ENCODE results near the gene EIF4ENIF1.
A peak's percentile ranks its signal among the peaks of the same experiment; 100 is the strongest.
"Not testable (repeated sequence)": the region's sequence is repeated elsewhere in the genome, so short reads cannot be mapped to it uniquely, and the experiment has no call there.

Gene EIF4ENIF1

DNA sequence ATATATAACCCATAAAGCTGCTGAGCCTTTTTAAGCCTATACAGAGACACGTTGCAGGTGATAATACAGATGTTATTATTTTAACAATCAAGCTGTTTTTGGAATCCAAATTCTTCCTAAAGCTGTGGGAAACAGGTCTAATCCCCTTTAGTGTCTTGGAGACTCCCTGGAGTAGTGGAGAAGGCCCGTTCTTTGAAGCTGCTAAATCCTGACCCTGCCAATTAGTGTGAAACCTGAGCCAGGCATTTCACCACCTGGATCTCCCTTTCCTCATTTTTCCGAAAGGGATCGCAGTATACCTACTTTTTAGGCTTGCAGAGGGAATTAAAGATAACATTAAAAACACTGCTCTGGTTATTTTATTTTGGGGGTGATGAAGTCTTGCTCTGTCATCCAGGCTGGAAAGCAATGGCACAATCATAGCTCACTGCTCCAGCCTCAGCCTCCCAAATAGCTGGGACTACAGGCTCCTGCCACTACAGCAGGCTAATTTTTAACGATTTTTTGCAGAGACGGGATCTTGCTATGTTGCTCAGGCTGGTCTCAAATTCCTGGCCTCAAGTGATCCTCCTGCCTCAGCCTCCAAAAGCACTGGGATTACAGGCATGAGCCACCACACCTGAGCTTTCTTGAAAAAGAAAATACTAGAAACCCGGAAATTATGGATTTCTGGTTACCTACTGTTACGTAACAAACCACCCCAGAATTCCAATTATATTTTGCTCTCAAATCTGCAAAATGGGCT is 1.7 kb upstream of the EIF4ENIF1 start:
- no peak for DNase-seq

DNA sequence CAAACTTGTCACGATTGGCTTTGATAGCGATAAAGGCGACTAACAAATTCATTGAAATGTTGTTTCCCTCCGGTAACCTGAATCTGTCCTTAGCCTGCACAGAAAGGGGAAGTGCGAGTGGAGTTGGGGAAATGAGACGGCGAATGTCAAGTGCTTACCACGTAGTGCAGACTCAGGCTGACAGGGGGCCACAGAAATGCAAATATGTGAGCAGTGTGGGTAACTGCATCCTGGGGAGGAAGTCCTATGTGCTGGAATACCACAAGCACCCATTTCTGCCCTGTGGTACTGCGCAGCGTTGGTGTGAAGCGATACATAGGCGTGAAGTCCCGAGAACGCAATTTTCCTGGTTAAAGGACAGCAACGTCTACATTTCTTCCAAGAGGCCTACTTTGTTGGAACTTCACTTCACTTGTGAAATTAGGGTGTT is 869 bp upstream of the EIF4ENIF1 start:
- peak; percentile 77 to 84 for DNase-seq

DNA sequence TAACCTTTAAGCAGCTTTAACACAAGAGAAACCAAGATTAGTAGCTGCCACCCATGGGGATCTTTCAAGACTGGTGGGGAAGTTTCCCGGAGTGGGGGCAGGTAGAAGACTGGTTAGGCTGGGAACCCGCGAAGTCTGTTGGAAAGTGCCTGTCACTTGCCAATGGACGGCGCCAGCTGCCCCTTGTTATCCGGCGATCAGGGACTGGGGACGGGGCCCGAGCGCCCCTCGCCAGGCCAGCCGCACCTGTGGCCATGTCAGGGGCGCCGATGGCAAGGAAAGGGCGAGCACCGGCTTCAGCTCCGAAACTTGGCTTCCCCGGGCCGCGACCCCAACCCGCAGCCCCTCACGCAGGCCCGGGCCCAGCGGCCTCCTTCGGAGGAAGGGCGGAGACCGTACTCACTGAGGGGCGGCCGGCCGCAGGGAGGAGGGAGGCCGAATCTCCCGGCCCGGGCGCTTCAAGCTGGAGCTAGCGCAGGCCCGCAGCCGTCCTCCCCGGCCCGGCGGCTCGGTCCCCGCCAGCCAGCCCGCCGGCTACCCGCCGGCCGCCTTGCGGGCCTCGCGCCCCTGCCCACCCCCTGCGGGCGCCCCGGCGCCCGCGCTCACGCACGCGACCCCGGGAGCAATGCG is 539 bp downstream of the EIF4ENIF1 start:
- peak in 1 of 2 donors; percentile 42 for DNase-seq

DNA sequence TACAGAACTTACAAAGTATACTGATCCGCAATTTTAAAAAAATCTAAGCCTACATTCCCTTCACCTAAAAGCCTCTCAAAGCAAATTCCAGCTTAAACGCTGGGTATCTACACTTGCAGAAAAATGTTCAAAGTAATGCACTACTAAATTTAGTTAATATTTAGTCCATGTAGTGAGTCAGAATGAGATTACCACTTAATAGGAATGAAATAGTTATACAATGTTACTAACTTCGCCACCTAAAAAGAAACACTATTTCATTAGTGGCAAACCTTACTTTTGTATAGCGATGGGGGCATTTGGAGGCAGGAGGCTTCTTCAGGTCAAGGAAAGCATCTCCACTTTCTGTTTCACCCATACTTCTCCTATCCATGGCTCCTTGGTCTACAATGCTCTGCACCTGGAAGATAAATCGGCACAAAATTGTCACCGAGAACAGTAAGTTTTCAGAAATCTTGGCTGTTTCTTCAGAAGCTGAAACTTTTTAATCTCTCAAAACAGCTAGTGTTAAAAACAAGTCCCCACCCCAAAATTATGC is 1.2 kb downstream of the EIF4ENIF1 start:
- no peak for DNase-seq

DNA sequence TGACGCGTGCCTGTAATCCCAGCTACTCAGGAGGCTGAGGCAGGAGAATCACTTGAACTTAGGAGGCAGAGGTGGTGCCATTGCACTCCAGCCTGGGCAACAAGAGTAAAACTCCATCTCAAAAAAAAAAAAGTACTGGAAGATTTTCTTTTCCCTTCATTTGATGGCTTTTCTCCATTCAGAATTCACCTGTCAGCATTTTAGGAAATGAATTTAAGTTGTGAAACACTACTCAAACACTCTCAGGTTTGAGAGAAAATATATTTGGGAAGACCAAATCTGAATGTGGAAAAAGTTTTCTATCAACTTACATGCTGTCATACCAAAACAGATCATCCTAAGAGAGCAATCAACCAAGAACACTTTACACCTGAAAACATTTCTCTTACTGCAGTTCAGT is 2.7 kb downstream of the EIF4ENIF1 start:
- DNase-seq, result no peak

DNA sequence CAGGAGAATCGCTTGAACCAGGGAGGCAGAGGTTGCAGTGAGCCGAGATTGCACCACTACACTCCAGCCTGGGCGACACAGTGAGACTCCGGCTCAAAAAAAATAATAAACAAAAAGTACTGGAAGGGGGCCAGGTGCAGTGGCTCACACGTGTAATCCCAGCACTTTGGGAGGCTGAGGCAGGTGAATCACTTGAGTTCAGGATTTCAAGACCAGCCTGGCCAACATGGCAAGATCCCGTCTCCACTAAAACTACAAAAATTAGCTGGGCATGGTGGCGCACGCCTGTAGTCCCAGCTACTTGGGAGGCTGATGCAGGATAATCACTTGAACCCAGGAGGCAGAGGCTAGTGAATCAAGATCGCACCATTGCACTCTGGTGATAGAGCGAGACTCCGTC is 3.3 kb downstream of the EIF4ENIF1 start:
- not testable (repeated sequence) for DNase-seq

DNA sequence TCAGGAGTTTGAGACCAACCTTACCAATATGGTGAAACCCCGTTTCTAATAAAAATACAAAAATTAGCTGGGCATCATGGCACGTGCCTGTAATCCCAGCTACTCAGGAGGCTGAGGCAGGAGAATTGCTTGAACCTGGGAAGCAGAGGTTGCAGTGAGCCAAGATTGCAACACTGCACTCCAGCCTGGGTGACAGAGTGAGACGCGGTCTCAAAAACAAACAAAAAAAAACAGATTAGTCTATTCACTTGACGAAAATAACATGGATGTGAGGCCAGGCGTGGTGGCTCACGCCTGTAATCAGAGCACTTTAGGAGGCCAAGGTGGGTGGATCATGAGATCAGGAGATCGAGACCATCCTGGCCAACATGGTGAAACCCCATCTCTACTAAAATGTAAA is 7.2 kb downstream of the EIF4ENIF1 start:
- DNase-seq, result not testable (repeated sequence)

DNA sequence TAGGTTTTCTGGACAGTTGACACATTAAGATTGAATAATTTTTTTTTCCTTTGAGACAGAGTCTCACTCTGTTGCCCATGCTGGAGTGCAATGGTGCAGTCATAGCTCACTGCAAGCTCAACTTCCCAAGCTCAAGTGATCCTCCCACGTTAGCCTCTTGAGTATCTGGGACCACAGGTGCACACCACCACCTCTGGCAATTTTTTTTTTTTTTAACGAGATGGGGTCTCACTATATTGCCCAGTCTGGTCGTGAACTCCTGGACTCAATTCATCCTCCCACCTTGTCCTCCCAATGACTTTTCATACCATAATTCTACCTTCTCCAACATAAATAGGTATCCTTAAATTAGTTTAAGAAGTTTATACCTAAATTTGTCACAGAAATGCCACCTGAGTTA is 8.5 kb downstream of the EIF4ENIF1 start:
- no peak for DNase-seq

DNA sequence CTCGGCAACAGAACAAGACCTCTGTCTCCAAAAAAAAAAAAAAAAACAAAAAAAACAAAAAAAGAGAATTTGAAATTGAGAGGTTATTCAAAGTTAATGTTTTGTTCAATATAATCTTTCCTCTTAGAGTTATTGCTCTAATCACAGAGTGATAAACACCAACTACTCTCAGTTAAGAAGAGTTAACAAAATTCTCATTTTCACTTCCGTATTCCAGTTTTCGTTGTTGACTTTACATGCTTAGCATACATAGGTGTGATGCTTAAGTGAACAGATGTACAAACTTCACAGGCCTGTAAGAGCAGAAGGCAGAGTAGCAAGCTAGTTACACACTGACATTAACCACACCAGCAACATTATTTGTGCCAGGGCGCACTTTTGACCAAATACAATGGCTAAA is 12.3 kb downstream of the EIF4ENIF1 start:
- DNase-seq, result no peak

DNA sequence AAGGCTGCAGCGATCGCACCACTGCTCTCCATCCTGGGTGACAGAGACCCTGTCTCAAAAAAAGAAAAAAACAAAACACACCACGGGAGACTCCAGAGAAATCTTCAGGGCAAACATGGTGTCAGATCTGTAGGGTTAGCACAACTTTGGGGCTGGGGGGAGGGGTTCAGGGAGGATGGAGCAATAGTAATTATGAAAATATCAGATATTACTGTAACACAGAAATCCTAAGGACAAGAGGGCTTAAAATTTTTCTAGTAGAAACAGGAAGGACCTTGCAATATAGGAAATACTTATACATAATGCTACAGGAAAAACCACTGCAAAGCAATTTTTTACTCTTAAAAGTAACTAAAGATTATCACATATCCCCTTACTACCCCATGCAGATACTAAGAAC is 13.8 kb downstream of the EIF4ENIF1 start:
- no peak for DNase-seq

DNA sequence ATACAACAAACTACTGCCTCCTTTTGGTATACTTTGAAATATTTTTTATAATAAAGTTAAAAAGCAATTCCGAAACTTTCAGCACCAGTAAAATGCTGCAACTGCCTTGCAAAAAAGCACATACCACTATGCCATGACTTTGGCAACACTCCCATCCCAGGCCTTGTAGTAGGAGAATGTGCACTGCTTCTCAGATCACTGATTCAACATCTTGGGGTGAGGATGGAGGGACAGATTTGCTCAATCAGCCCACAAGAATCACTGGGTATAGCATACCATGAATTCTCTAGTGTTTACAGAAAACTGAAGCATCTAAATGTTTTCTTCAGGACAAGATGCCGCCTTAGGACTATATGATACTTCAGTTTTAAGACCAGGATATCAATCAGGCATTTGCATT is 14.9 kb downstream of the EIF4ENIF1 start:
- no peak for DNase-seq

DNA sequence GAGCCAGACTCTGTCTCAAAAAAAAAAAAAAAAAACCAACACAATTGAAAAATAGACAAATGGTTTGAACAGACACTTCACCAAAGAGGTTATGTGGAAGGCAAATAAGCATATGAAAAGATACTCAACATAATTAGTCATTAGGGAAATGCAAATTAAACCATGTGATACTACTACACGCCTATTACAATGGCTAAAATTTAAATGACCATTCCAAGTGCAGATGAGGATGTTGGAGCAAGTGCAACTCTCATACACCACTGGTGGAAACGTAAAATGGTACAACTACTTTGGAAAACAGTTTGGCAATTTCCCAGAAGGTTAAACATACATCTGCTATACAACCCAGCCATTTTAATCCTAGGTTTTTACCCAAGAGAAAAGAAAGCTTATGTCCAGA is 24.3 kb downstream of the EIF4ENIF1 start:
- DNase-seq, result no peak

DNA sequence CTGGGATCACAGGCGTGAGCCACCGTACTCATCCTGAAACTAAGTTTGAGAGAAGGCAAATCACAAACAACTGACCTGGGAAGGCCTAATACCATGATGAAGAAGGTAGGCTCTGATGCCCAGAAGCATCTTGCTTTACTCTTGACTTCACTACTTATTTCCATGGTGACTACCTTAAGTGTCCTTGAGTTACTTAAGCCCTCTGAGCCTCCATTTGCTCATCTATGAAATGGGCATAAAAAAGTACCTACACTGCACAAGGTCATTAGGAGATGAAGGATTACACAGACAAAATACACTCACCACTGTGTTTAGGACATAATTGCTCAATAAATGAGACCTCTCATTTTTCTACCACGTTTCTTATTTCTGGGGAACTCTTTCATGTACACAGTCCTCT is 27.9 kb downstream of the EIF4ENIF1 start:
- no peak for DNase-seq

DNA sequence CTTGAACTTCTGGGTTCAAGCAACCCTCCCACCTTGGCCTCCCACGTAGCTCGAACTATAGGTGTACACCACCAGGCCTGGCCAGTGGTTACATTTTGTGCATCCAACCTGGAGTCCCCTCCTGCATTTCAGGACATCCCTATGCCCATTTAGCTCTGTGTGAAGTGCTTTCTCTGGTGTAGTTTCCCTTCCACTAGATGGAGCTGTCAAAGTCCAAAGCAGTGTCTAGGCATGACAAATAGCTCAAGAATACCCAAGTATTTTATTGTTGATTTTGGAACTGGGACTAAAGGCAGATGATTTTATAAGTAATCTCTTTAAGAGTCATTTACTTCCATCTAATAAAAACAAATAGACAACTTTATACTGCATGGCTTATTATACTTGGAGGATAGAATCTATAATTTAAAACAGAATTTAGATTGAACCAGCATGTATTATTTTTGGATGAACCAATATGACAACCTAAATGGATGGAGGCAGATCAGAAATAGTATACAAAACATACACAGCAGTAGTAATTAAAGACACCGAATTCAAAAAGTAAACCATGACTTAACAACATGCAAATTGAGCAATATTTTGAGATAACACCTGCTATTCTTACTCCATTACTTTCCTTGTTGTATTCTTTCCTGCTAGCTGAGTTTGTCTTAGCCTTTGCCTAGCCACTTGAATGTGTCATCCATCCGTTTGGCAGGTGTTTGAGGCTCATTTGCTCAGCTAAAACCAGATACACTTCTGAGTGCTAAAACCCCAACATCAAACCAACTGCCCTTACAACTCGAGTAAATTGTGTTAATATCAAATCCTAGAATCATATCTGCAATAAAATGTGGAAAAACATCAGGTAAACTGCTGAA is 37.7 kb downstream of the EIF4ENIF1 start:
- DNase-seq, result peak in 1 of 2 donors; percentile 48

DNA sequence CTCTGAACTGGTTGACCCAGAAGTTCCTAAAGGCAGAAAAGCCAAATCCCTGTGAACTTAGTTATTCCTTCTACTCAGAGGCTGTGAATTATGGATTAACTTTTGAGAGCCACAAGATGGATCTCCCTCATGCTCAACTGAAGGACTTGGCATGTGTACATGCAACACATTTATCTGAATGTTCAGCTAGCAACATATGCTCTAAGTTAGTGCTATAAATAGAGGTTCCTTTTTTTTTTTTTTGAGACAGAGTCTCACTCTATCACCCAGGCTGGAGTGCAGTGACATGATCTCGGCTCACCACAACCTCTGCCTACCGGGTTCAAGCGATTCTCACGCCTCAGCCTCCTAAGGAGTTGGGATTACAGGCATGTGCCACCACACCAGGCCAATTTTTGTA is 40.1 kb downstream of the EIF4ENIF1 start:
- DNase-seq, result no peak

DNA sequence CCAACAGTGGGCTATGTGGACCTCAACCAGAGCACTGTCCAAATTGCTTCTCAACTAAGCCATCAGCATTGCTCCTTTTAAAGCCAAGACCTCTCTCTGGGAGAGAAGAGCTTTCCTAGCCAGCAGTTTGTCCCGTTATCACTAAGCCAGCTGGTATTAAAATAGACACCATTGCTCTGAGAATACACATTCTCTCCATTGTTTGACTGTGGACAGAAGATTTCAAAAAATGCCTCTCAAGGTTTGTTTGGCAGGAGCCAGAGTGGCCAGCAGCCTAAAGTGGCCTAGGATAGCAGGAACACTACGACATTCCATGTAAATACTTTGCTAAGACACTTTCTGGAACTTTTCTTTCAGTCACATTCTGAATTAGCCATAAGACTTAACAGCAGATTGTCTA is 41.3 kb downstream of the EIF4ENIF1 start:
- DNase-seq, result no peak

DNA sequence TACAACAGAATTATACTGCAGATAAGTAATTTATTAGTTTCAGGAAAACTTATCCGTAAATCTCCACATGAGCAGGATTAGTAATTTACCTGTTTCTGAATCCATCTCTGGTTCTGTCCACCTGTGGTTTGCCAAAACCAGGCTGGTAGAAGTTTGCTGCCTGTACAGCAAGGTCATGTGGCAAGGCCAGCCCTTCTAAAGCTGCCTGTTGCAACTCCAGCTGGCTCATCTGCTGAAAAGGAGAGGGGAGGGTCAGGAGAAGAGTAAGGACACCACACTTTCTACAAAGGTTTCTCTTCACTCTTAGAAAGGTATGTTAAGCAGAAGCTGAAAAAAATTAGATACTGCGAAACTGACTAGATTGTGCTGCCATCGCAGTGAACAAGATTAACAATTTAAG is 42.3 kb downstream of the EIF4ENIF1 start:
- no peak for DNase-seq

DNA sequence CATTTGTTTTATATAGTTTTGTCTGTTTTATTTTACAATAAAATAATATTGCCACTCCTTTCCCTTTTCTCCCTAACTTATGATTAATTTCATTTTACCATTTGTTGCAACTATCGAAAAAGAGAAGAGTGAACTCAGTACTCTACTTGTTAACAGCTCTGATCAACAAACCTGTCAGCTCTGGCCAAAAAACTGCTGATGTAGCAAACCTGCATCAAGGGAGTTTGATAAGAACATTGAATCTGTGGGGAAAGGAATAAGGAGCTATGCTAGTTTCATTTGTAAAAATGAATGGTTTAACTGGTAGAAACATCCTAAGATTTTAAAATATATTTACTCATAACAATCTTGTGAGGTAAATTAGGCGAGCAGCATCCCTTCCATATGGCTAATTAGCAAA is 42.9 kb downstream of the EIF4ENIF1 start:
- no peak for DNase-seq

DNA sequence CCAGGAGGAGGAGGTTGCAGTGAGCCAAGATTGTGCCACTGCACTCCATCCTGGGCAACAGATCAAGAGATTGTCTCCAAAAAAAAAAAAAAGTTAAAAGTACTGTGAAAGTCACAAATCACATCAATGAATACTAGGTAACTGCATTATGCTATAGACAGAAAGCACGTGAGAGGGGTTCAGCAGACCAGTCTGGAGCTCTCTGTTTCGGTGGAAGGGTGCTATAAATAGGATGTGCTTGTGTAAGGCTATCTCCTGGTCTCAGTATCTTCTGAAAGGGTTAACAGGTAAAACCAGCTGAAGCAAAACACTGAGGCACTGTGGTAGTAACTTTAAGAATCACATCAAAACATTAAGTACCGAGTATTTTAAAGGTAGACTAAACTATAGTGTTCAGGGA is 43.4 kb downstream of the EIF4ENIF1 start:
- no peak for DNase-seq

DNA sequence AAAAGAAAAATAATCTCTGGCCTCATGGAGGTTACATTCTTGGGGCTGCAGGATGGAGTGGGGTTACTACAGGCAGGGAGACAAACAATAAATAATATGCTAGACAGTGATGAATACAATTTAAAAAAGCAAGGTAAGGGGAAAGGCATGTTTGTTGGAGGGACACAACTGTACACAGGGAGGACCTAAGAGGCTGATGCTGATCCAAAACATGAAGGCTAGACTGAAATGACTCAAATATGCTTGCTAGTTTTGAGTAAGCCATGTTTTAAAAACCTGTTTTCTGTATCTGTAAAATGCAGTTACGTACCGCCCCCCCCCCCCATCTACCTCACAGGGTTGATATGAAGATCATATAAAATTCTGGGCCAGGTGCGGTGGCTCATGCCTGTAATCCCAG is 44.0 kb downstream of the EIF4ENIF1 start:
- DNase-seq, result no peak

DNA sequence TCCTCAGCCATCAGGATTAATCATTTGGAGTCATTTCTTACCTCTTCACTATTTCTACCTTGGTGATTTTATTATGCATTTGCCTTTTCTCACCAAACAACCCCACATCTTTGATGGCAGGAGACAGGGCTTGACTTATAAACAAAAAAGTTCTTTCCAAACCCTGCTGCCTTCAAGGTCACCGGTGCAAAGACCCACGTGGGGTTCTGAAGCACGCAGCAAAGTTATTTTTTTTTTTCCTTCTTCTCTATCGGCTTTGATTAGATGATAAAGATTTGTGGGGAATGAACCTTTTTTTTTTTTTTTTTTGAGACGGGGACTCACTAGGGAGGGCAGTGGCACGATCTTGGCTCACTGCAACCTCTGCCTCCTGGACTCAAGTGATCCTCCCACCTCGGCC is 46.1 kb downstream of the EIF4ENIF1 start:
- no peak for DNase-seq

DNA sequence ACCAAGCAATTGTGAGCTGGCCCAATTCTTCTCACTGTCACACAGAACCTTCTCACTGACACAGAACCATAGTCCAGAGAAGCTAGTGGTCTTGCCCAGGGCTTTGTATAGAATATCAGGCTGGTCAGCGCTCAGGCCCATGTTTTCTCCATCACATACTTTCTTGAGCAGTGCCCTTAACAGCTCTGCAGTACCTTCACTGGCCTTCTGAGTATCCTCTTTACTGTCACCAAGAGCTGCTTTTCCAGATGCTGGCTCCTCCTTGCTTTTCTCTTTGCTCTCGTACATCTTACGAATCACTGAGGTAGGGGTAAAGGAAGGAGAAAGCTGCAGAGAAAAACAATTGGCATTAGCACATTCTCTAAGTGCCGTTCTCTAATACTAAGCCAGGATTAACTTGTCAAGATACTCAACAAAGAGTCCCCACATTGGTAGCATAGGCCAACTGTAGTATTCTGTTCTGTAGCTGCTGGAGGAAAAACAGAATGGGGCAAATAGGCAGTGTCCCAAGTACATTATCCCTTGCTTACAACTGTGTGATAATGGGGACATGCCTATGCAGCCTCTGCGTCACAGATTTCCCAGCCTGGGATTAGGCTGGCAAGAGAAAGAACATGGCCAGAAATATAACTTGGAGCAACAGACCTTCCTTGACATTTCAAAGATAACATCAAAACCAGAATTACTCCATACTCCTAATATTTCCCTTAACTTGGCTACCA is 46.7 kb downstream of the EIF4ENIF1 start:
- no peak for DNase-seq

DNA sequence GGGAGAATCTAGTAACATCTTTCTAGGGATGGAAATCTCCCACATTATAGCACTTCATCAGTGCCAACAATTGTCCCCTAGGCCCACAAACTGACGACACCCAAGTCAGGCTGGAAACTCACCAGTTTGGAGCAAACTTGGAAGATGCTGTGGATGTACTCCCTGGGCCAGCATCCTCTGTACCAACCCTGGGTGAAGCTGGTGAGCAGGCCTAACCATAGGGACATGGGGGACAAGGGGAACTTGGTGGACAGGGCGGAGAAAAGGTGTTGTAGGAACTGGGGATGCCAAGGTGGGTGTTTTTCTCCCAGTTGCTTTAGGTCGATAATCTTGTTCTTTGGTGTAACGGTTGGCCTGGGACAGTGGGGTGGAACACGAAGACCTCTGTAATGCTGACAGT is 48.0 kb downstream of the EIF4ENIF1 start:
- DNase-seq, result no peak
